Right atrium auricular region (tissue), 2 donors: ENCODE data around the gene OSGEP. TPM values are rescaled to one million over a fixed set of nuclear protein-coding genes. Genes with fewer than 3 reads are reported as not detected.
A peak's percentile ranks its signal among the peaks of the same experiment; 100 is the strongest.

Experiments
- DNase-seq: peaks from one replicate; pipeline ENCODE4 v3.0.0-alpha.2; 2019; ENCODE audit warnings: low spot score
- H3K27ac ChIP-seq, 2 donors: fragments of 200-600 bp; sonication (generic); 1 replicate in 1 of 2; 2 replicates in 1 of 2; pipeline ENCODE4 v1.5.1; 2016 to 2019
- H3K27me3 ChIP-seq, 2 donors: fragments of 200-600 bp; sonication (generic); one replicate each; pipeline versions ENCODE4 v1.5.1 to v1.6.0; 2017 to 2019
- H3K36me3 ChIP-seq: fragments of 200-600 bp; sonication (generic); one replicate; pipeline ENCODE4 v1.5.1; 2016
- H3K4me1 ChIP-seq, 2 donors: fragments of 200-600 bp; sonication (generic); one replicate each; pipeline versions ENCODE4 v1.5.1 to v1.6.0; 2017 to 2019
- H3K4me3 ChIP-seq, 2 donors: fragments of 200-600 bp; sonication (generic); 1 replicate in 1 of 2; 2 replicates in 1 of 2; pipeline ENCODE4 v1.5.1; 2017 to 2019; ENCODE audit warnings: mild to moderate bottlenecking in 1 of 2, moderate library complexity in 1 of 2
- H3K9me3 ChIP-seq, 2 donors: fragments of 200-600 bp; sonication (generic); one replicate each; pipeline ENCODE4 v1.5.1; 2019
- total RNA-seq, 2 donors: library from RNA; depleted of rRNA; stranded (reverse); fragments of >200 nt; gene quantifications; one replicate each; pipeline ENCODE4 v1.1.0, GENCODE V29; 2016
- TF ChIP-seq, protein P1 (sequence below), 2 donors: fragments of 200-600 bp; sonication (generic); IDR thresholded peaks; one replicate each; pipeline ENCODE4 v1.5.1; 2019; ENCODE audit warnings: antibody characterized with exemption in 2 of 2

OSGEP gene
- total RNA-seq, 2 donors from 2014 or later, result 23.8 to 30.1 TPM

GRCh38 chr14:20418501-20418909 lies 36.1 kb downstream of the OSGEP start:
- TF ChIP-seq, protein P1, sequence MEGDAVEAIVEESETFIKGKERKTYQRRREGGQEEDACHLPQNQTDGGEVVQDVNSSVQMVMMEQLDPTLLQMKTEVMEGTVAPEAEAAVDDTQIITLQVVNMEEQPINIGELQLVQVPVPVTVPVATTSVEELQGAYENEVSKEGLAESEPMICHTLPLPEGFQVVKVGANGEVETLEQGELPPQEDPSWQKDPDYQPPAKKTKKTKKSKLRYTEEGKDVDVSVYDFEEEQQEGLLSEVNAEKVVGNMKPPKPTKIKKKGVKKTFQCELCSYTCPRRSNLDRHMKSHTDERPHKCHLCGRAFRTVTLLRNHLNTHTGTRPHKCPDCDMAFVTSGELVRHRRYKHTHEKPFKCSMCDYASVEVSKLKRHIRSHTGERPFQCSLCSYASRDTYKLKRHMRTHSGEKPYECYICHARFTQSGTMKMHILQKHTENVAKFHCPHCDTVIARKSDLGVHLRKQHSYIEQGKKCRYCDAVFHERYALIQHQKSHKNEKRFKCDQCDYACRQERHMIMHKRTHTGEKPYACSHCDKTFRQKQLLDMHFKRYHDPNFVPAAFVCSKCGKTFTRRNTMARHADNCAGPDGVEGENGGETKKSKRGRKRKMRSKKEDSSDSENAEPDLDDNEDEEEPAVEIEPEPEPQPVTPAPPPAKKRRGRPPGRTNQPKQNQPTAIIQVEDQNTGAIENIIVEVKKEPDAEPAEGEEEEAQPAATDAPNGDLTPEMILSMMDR (IDR thresholded peaks at IDR 0.05), result no peak
- Histone ChIP-seq H3K9me3 (no peaks in the 10 kb centered on the region), H3K36me3 (no peaks in the 10 kb centered on the region), H3K27ac (no peak overlapping the region), H3K27me3 (no peaks in the 10 kb centered on the region), H3K4me1 (peaks cover 0 to 6% of the 10 kb centered on the region in 2 donors), H3K4me3 (no peak overlapping the region)
- no peak for DNase-seq

DNA sequence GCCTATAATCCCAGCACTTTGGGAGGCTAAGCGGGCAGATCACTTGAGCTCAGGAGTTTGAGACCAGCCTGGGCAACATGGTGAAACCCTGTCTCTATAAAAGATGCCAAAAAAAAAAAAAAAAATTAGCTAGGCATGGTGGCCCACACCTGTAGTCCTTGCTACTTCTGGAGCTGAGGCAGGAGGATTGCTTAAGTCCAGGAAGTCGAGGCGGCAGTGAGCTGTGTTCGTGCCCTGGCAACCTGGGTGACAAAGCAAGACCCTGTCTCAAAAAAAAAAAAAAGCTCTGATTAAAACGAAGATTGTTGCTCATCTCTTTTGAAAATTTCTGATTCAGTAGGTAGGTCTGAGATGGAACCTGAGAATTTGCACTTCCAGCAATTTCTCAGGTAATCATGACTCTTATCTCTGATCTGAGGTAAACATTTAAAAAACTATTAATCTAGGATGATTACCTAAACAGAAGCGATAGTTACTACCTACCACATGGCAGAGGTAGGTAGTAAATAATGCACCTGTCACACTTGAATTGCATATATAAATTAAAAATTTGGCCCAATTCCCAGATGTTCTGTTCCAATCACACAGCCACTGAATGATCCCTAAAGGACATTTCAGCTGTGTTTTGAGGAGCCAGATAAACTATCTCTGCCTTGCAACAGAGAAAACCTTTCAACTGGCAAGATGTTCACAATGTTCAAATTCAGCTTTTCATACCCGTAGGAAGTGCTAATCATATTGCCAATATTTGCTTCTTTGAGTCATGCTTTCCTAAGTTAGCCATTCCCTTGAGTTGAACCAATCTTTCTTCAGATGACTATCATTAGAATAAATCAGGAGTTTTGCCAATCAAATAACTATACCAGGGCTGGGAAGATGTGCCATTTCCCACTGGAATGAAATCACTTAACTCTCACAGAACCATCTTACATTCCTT lies 37.1 kb downstream of the OSGEP start:
- Histone ChIP-seq H3K27ac (no peak overlapping the region), H3K27me3 (no peaks in the 10 kb centered on the region), H3K4me1 (peaks cover 0 to 6% of the 10 kb centered on the region in 2 donors), H3K36me3 (no peaks in the 10 kb centered on the region), H3K9me3 (no peaks in the 10 kb centered on the region), H3K4me3 (no peak overlapping the region)
- TF ChIP-seq, protein P1 (IDR thresholded peaks at IDR 0.05), result no peak
- DNase-seq, result no peak

DNA sequence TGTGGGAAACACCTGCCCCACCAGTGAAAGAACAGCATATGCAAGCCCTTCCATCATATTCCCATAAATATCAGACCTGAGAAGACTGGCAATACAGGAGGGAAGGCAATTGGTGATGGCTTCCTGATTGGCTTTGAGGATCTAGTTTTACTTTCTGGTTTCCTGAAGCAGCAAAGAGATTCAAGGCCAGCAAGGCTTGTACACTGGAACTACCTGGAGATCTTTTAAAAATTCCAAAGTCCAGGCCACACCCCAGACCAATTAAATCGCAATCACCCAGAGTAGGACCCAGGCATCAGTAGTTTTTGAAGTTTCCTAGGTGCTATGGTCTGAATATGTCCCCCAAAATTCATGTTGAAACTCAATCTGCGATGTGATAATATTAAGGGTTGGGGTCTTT lies 38.4 kb downstream of the OSGEP start:
- no peaks in the 10 kb centered on the region for H3K9me3 ChIP-seq
- no peaks in the 10 kb centered on the region for H3K27me3 ChIP-seq
- DNase-seq, result no peak
- H3K36me3 ChIP-seq, result no peaks in the 10 kb centered on the region
- H3K27ac ChIP-seq, result no peak overlapping the region
- no peak overlapping the region for H3K4me3 ChIP-seq
- H3K4me1 ChIP-seq, result peaks cover 0 to 11% of the 10 kb centered on the region in 2 donors
- TF ChIP-seq, protein P1 (IDR thresholded peaks at IDR 0.05), result no peak

DNA sequence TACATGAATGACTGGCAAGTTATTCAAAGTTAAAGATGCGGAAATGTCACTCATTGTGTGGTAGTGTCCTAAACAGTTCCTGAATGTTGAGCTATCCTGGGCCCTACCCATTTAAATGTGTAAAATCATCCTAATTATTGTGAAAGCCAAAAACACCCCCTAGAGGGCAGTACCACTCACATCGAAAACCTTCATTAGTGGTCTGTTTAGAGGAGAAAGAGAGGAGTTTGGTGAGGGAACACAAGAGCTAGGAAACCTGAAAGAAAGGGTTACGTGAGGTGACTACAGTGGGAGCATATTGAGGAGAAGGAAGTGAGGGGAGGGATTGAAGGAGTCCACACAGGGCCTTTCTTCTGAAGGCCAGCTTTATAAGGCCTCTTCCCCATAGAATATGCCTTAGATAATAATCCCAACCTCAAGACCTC lies 38.8 kb downstream of the OSGEP start:
- H3K36me3 ChIP-seq, result no peaks in the 10 kb centered on the region
- peaks cover 0 to 11% of the 10 kb centered on the region in 2 donors for H3K4me1 ChIP-seq
- no peaks in the 10 kb centered on the region for H3K9me3 ChIP-seq
- TF ChIP-seq, protein P1 (IDR thresholded peaks at IDR 0.05), result peak in 1 of 2 donors; percentile 69
- no peak for DNase-seq
- H3K27ac ChIP-seq, result no peak overlapping the region
- H3K27me3 ChIP-seq, result no peaks in the 10 kb centered on the region
- no peak overlapping the region for H3K4me3 ChIP-seq

DNA sequence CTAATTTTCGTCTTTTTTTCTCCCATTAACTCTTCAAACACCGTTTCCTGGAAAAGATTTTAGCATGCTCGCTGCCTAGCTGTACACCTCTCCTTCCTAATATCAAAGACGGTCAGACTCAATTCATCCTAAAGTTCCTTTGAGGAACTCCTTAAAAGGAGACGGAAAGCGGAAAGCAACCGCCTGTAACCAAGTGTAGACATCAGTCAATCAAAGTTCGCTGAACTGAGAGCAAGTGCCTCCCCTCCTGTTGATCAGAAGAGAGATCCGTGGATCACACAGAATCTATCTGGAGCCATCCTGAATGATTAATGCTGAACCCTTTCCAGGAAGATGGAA lies 40.9 kb downstream of the OSGEP start:
- DNase-seq, result no peak
- peak overlapping the region; percentile 96 to 97 for H3K27ac ChIP-seq
- TF ChIP-seq, protein P1 (IDR thresholded peaks at IDR 0.05), result no peak
- H3K27me3 ChIP-seq, result no peaks in the 10 kb centered on the region
- H3K36me3 ChIP-seq, result no peaks in the 10 kb centered on the region
- no peaks in the 10 kb centered on the region for H3K9me3 ChIP-seq
- peaks cover 0 to 11% of the 10 kb centered on the region in 2 donors for H3K4me1 ChIP-seq
- peak overlapping the region; percentile 69 to 85 for H3K4me3 ChIP-seq
